GM21367 (cell line): ENCODE results near the gene CENPP.
"Not testable (repeated sequence)": the region's sequence is repeated elsewhere in the genome, so short reads cannot be mapped to it uniquely, and the experiment has no call there.

Experiments used
- ATAC-seq: cut with Tn5 transposase; IDR thresholded peaks from one replicate; pipeline ENCODE4 v1.9.1; 2021; ENCODE audit not compliant: unreplicated experiment

The CENPP gene

DNA sequence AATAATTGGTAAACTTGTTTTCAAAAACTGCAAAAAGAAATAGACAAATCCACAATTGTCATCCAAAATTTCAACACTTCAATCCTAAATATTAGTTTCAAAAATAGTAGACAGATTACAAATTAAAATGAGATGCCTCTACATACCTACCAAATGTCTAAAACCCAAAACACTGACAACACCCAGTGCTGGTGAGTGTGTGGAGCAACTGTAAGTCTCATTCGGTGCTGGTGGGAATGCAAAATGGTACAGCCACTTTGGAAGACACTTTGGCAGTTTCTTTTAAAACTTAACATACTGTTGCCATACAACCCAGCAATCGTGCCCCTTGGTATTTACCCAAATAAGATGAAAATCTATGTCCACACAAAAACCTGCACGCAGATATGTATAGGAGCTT, 203.4 kb downstream of the CENPP start:
- ATAC-seq, result no peak

DNA sequence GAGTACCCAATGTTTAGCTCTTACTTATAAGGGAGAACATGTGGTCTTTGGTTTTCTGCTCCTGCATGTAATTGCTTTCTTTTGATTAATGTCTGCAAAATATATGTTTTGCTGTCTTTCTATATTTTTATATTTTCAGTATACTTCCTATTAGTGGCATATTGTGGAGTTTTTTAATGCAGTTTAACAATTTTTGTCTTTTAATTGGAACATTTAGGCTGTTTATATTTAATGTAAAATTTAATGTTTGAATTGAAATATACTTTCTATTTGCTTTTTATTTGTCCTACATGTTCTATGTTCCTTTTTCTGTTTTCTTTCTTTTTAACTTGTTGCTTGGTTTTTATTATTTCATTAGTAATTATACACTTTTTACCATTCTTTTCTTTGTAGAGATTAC, 205.1 kb downstream of the CENPP start:
- ATAC-seq, result no peak

DNA sequence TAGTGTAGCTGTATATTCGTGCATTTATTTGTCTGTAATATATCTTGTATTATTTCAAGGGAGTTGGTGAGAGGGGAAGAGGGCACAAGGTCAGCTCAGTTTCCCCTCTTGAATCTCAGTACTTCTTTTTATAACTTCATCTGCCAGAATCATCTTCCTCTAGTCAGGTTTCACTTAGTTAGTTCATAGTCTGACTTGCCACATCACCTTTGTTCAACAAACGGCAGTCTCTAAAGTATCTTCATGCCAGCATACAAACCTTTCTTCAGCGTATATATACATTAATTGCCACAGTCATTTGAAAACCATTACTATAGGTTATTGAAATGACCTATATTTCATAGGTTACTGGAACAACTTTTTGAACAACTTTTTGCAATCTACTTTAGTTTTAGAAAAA, 208.5 kb downstream of the CENPP start:
- ATAC-seq, result no peak

DNA sequence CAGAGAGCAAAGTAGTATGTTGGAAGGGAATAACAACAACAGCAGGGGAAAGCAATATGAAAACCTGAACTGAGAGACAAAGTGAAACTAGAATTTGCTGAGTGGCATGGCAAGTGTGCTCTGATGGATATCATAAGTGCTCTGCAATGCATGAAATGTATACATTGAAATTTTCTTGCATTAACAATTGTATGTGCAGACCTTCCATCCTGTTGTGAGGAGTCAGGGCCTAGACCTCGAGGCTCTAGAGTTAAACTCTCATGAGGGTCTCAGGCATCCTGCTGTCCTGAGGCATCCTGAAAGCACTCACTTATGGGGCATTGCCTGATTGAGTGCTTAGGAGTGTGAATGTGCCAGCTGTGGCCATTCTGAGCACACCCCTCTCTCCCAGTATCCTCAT, 208.9 kb downstream of the CENPP start:
- ATAC-seq, result no peak

DNA sequence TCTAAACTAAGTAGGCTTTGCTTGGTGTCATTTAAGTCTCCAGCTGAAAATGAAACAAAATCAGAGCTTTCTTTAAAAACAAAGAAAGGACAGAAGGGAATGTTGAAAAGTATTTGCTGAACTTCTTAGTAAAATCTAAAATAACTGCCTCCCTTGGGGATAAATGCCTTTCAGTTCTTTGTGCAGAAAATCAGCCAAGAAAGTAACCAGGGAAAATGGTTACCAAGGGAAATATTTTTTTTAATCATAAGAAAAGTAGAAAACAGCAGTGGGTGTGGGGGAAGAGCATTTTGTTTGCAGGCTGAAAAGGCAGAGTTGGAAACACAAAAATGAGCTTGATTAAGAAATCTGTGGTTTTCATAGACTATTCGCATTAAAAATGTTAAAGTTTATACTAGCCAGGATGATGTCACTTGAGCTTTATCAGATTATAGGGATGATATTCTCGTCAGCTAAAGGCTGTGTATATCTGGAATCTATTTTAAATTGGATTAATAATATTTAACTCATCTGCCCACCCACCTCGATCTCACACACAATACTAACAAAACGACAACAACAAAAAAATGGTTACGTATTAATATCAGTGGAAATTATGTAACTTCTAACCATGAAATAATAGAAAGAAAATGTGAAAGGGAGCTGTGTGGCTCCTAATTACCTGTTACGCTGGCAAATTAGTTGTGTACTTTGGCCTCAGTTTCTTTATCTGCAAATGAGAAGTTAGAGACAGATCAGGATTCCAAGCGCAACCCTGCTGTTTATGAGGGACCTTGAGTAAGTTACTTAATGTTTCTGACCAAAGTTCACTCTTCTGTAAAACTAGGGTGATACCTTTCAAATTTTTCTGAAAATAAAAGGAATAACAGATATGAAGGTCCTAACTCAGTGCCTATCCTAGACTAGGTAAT, 210.4 kb downstream of the CENPP start, which contains the start of gene ECM2:
Gene ECM2, minus strand, starts transcription at position 51 of the 911 bp plus-strand sequence. CDS start 13,124 bp downstream, outside the sequence.
- no peak for ATAC-seq

DNA sequence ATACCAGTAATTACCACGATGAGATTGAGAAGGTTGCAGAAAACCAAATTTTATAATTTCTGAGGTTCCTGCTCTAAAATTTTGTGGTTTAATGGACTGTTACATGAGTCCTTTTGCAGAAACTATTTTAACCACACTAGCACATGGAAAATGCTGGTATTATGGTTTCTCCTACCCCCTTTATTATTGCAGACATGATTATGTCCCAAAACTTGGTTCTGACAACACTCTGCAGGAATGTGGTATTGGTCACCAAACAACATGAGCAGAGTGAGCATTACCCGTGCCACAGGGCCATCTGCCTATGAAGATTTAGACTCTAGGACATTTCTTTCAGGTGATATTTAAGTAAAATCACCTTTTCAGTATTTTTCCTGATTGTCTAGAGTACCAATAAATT, 212.8 kb downstream of the CENPP start:
- ATAC-seq, result no peak

DNA sequence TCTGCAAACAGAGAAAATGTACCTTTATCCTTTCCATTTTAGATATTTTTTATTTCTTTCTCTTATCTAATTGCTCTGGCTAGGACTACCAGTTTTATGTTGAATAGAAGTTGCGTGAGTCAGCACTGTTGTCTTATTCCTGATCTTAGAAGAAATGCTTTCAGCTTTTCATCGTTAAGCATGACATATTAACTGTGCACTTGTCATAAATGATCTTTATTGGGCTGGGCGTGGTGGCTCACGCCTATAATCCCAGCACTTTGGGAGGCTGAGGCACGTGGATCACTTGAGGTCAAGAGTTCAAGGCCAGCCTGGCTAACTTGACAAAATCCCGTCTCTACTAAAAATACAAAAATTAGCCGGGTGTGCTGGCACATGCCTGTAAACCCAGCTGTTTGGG, 218.2 kb downstream of the CENPP start:
- ATAC-seq, result no peak

DNA sequence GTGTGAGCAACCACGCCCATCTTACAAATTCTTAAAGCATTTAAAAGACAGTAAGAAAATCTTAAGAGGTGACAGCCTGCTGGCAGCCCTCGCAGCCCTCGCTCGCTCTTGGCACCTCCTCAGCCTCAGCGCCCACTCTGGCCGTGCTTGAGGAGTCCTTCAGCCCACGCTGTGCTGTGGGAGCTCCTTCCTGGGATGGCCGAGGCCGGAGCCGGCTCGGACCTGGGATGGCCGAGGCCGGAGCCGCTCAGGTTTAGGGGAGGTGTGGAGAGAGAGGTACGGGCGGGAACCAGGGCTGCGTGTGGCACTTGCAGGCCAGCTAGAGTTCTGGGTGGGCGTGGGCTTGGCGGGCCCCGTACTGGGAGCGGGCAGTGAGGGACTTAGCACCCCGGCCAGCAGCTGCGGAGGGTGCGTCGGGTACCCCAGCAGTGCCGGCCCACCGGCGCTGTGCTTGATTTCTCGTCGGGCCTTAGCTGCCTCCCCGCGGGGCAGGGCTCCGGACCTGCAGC, 219.3 kb downstream of the CENPP start:
- no peak for ATAC-seq

DNA sequence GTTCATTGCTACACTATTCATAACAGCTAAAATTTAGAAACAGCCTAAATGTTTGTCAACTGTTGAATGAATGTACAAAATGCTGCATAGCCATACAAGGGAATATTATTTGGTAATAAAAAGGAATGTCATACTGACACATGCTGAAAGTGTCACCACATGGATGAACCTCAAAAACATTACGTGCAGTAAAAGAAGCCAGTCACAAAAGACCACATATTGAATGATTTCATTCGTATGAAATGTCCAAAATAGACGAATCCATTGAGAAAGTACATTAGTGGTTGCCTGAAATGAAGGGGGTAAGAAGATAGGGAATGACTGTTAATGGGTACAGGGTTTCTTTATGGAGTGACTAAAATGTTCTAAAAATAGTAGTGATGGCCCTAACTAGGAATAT, 221.6 kb downstream of the CENPP start:
- ATAC-seq, result no peak

DNA sequence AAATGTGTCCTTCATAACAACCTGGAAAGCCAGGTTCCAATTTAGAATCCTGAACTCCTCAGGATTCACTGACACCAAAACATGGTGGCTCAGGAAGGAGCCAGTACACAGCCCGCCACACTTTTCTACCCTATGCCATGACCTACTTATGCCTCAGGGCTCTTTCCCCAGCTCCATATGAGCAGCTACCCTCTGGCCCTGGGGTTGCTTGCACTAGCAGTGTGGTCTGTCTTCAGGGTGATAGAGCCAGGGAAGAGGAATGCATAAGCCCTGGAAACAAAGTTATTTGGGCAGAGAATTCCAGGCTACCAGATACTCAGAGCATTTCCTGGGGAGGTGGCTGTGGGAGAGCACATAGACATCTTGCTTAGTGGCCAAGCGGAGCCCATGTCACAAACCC, 225.0 kb downstream of the CENPP start:
- no peak for ATAC-seq

DNA sequence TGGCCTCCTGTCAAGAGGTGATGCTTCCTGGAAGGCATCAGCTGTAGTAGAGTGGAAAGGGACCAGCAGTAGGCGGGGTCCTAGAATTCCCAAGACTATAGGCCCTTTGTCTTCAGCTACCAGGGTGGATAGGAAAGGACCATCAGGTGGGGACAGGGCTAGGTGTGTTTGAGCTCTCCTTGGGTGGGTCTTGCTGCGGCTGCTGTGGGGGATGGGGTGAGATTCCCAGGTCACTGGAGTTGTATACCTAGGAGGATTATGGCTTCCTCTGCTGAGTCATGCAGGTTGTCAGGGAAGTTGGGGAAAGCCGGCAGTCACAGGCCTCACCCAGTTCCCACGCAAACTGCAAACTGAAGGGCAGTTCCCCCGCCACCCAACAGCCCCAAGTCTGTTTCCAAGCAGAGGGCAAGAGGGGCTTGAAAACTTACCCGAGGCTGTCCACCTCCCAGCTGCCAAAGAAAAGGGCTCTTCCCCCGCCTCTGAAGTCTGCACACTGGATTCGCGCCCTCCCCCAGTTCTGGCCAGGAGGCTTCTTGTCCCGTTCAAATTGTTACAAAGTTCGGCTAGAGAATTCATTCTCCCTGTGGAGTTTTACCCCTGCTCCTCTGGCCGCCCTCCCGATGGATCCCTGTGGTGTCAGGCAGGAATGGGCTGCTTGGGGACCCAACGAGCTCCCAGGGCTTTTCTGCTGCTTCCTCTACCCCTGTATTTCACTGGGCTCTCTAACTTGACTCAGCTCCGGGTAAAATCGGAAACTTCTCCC, 233.0 kb downstream of the CENPP start:
- ATAC-seq, result no peak

DNA sequence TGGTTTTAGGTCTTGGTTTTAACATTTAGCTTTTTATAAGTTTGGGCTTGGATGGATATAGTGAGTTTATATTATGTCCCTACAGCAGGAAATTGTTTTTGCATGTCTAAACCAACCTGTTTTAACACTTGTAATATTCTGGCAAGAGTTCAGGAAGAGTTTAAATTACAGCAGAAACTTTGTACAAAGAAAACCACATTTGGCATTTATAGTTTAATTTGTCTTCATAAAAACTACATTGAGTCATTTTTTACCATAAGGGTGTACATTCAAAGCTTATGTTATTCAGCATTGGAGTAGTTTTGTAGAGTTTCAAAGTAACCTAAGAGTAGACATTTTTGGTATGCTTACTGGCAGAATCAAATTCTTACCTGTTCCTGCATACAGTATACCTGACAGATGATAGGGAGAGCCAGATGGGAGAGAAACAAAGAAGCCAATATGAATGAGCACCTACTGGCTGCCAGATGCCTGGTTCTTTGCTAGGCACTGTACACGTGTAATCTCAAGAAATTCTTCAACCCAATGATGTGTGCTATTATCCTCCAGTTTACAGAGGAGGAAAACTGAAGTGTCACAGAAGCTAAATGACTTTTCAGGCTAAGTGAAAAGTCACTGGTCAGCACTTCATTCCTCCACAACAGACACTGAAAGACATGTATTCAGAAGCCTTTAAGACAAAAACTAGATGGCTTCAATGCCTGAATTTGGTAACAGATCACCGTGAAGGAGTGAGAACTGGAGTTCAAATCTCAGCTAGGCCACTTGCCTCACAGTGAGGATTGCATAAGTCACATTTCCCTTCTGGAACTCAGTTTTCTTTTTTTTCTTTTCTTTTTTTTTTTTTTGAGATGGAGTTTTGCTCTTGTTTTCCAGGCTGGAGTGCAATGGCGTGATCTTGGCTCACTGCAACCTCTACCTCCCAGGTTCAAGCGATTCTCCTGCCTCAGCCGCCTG, 235.9 kb downstream of the CENPP start:
- no peak for ATAC-seq

DNA sequence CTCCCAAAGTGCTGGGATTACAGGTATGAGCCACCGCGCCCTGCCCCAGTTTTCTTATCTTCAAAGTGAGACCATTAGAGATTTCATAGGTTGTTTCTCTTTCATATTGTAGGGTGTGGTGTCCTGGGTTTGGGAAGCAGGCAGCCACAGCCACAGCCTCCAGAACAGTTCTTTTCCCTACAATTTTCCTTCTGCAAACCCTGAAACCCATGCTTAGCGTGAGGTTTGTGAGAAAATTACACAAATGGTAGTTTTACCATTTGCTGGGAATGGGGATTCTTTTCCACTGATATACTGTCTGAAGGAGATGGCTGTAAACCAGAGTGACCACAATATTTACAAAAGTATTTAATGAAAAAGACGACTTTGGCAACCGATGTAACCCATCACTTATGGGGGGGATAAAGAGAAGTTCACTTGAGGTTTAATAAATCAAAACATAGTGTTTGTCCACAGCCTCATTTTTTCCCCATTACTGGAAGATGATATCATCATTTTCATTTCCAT, 236.8 kb downstream of the CENPP start:
- no peak for ATAC-seq

DNA sequence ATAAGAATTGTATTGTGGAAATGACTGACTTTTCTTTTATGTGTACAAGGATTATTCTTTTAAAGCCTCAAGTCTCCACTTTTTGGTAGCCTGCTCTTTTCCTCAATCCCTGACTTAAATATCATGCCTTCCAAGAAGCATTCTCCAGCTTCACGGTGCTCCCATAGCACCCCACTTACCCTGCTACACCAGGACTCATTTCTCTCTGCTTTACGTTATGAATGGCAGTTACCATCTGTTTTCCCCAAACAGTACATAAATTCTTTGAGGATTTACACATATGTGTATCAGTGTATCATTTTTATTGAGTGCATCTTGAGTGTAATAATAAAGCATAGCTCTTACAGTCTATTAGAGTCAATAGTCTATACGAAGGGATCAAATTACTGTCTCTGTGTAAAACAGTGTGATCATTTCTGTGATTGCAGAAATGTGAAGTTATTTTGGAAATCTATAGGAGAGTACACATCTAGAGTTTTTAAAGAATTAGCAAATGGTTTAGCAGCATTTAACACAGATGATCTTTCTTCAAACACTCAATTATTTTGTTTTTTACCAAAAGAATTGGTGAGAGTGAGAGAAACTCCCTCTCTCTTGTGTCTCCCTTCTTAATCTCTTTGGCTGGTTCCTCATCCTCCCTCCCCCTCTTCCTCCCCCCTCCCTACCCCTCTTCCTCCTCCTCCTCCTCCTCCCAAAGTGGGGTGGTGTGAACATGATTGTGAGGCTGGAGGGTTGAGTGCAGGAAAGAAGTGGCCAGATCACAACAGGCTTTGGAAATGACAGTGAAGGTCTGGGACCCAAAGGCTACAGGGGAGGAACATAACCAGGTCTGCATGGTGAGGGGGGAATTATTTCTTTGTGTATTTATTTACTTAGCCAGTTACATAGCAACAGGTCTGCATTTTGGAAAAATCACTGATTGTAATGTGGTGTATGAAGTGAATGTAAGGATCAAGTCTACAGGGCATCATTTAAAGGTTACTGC, 237.7 kb downstream of the CENPP start:
- ATAC-seq, result no peak

DNA sequence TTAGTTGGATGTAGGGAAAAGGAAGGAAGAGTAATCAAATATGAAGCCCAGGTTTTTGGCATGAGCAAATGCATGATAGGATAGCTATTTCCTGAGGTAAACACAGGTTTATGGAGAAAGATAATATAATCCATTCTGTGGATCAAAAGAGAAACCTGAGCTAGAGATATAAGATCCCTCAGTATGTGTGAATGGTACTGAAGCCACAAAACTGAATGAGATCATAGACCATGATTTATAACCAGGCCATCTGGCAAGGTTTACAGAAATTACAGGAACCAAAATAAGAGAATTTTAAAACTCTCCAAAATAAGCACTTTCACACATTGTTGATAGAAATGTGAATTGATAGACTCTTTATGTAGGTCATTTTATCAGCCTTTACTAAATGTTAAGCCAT, 238.8 kb downstream of the CENPP start:
- ATAC-seq, result no peak

DNA sequence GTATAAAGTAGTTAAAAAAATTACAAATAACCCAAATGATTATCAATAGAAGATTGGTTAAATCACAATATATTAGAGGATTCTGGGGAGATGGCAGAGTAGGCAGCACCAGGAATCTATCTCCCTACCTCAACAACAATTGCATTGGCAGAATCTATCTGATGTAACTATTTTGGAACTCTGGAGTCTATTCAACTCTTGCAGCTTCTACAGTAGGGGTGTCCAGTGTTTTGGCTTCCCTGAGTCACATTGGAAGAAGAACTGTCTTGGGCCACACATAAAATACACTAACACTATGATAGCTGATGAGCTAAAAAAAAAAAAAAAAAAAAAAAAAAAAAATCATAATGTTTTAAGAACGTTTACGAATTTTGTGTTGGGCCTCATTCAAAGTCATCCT, 239.2 kb downstream of the CENPP start:
- ATAC-seq, result no peak

DNA sequence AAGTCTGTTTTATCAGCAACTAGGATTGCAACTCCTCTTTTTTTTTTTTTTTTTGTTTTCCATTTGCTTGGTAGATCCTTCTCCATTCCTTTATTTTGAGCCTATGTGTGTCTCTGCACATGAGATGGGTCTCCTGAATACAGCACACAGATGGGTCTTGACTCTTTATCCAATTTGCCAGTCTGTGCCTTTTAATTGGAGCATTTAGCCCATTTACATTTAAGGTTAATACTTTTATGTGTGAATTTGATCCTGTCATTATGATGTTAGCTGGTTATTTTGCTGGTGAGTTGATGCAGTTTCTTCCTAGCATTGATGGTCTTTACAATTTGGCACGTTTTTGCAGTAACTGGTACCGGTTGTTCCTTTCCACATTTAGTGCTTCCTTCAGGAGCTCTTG, 246.1 kb downstream of the CENPP start:
- not testable (repeated sequence) for ATAC-seq

DNA sequence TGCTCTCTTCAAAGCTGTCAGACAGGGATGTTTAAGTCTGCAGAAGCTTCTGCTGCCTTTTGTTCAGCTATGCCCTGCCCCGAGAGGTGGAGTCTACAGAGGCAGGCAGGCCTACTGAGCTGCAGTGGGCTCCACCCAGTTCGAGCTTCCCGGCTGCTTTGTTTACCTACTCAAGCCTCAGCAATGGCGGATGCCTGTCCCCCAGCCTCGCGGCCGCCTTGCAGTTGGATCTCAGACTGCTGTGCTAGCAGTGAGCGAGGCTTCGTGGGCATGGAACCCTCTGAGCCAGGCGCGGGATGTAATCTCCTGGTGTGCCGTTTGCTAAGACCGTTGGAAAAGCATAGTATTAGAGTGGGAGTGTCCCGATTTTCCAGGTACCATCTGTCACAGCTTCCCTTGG, 247.9 kb downstream of the CENPP start:
- not testable (repeated sequence) for ATAC-seq

DNA sequence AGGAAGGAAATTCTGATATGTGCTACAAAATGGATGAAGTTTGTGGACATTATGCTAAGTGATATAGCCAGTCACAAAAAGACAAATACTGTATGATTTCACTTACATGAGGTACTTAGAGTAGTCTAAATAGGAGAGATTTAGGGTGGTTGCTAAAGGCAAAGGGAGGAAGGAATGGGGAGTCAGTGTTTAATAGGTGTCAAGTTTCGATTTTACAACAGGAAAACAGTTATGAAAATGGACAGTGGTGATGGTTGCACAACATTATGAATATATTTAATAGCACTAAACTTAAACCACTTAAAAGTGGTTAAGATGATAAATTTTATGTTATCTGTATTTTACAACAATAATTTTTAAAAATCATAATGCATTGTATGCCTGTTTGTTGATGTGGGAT, 250.4 kb downstream of the CENPP start:
- no peak for ATAC-seq
